B cell (primary cell): ENCODE results near the gene PEAK1. TPM values are rescaled to one million over a fixed set of nuclear protein-coding genes. Genes with fewer than 3 reads are reported as not detected.

Source experiments
- ATAC-seq: fragments of 200-7000 bp; cut with Tn5 transposase; one replicate; pipeline ENCODE4 v1.10.0; 2021; ENCODE audit warnings: low read depth, mild to moderate bottlenecking, moderate number of reproducible peaks, moderate library complexity
- CTCF ChIA-PET: fragments of 350-600 bp; sonication (Branson Sonifier 250); formaldehyde crosslinking; loops from one replicate; lab custom pipeline; 2021; ENCODE audit warnings: antibody characterized with exemption, inconsistent platforms; lab: Charles Lee
- POLR2A ChIA-PET: fragments of 350-600 bp; sonication (Branson Sonifier 250); formaldehyde crosslinking; loops from one replicate; lab custom pipeline; 2021; ENCODE audit warnings: antibody characterized with exemption; lab: Charles Lee
- DNase-seq: peaks from one replicate; pipeline ENCODE4 v3.0.0; 2013
- H2AFZ ChIP-seq: 2 replicates; pipeline ENCODE4 v1.6.1; 2012; ENCODE audit warnings: mild to moderate bottlenecking, low read depth, low read length; ENCODE audit not compliant: insufficient read depth, poor library complexity, severe bottlenecking
- H3K27ac ChIP-seq, 2 donors: 1 replicate in 1 of 2; 2 replicates in 1 of 2; pipeline ENCODE4 v1.5.1; 2012 to 2013; ENCODE audit warnings: low read length in 2 of 2, mild to moderate bottlenecking in 2 of 2, moderate library complexity in 1 of 2
- H3K27me3 ChIP-seq, 4 experiments: fragments of 200-600 bp in 1 of 4; sonication (generic) in 1 of 4; replicated peaks in 1 of 4; 1 replicate in 2 of 4; 2 replicates in 2 of 4; pipeline versions ENCODE4 v1.6.1 to v1.7.0; 2013 to 2016; ENCODE audit warnings: low read length in 3 of 4, mild to moderate bottlenecking in 2 of 4, mixed read lengths in 1 of 4, moderate library complexity in 1 of 4; ENCODE audit not compliant: insufficient read depth in 4 of 4, control insufficient read depth in 3 of 4; ENCODE audit errors: control extremely low read depth in 1 of 4
- H3K36me3 ChIP-seq, 2 experiments: replicated peaks in 1 of 2; 1 replicate in 1 of 2; 2 replicates in 1 of 2; pipeline versions ENCODE4 v1.6.1 to v1.7.1; 2013; ENCODE audit warnings: low read length in 1 of 2; ENCODE audit not compliant: insufficient read depth in 2 of 2, control insufficient read depth in 1 of 2; ENCODE audit errors: control extremely low read depth in 1 of 2, extremely low read depth in 1 of 2
- H3K4me1 ChIP-seq, 2 donors: fragments of 200-600 bp in 1 of 2; sonication (generic) in 1 of 2; 1 replicate in 1 of 2; 2 replicates in 1 of 2; pipeline versions ENCODE4 v1.5.1 to v1.6.1; 2013 to 2017; ENCODE audit warnings: low read length in 2 of 2; ENCODE audit not compliant: control insufficient read depth in 2 of 2, insufficient read depth in 2 of 2
- H3K4me2 ChIP-seq: replicated peaks from 2 replicates; pipeline ENCODE3; 2012; ENCODE audit warnings: mild to moderate bottlenecking, low read depth, low read length; ENCODE audit not compliant: poor library complexity, severe bottlenecking
- H3K4me3 ChIP-seq, 5 experiments: fragments of 200-600 bp in 1 of 5; sonication (generic) in 1 of 5; 1 replicate in 3 of 5; 2 replicates in 2 of 5; pipeline versions ENCODE4 v1.5.1 to v1.7.0; 2011 to 2016; ENCODE audit warnings: low read length in 4 of 5, mild to moderate bottlenecking in 4 of 5, low read depth in 2 of 5, control low read depth in 1 of 5, moderate library complexity in 1 of 5; ENCODE audit not compliant: insufficient read depth in 1 of 5; ENCODE audit errors: control extremely low read depth in 1 of 5, extremely low read depth in 1 of 5
- H3K79me2 ChIP-seq: fragments of 200-600 bp; sonication (generic); one replicate; pipeline ENCODE4 v1.6.0; 2016; ENCODE audit warnings: low read length; ENCODE audit not compliant: control insufficient read depth, insufficient read depth
- H3K9ac ChIP-seq: fragments of 200-600 bp; sonication (generic); 2 replicates; pipeline ENCODE4 v1.6.1; 2017; ENCODE audit warnings: mild to moderate bottlenecking, low read length, moderate library complexity
- H3K9me3 ChIP-seq, 3 donors: one replicate each; pipeline versions ENCODE4 v1.6.1 to v1.7.1; 2013; ENCODE audit warnings: low read length in 2 of 3; ENCODE audit not compliant: control insufficient read depth in 2 of 3, insufficient read depth in 1 of 3; ENCODE audit errors: control extremely low read depth in 1 of 3
- H4K20me1 ChIP-seq: 2 replicates; pipeline ENCODE4 v1.6.0; 2012; ENCODE audit warnings: mild to moderate bottlenecking, low read length; ENCODE audit not compliant: insufficient read depth, control insufficient read depth, poor library complexity, severe bottlenecking
- H3K27ac Mint-ChIP-seq: one replicate; pipeline ENCODE4 v1.8.0; 2021; ENCODE audit warnings: mixed read lengths
- H3K27me3 Mint-ChIP-seq: one replicate; pipeline ENCODE4 v1.8.0; 2021; ENCODE audit warnings: mixed read lengths
- H3K4me1 Mint-ChIP-seq: one replicate; pipeline ENCODE4 v1.8.0; 2021; ENCODE audit warnings: mixed read lengths
- H3K4me3 Mint-ChIP-seq: one replicate; pipeline ENCODE4 v1.8.0; 2021; ENCODE audit warnings: mixed read lengths
- H3K9me3 Mint-ChIP-seq: one replicate; pipeline ENCODE4 v1.8.0; 2022; ENCODE audit warnings: mixed read lengths; ENCODE audit not compliant: insufficient read depth
- CTCF ChIP-seq: fragments of 200-600 bp; IDR thresholded peaks from one replicate; pipeline ENCODE4 v1.8.0; 2022; ENCODE audit warnings: antibody characterized with exemption, mild to moderate bottlenecking
- EZH2 ChIP-seq: IDR thresholded peaks from 2 replicates; pipeline ENCODE4 v1.6.1; 2012; ENCODE audit warnings: borderline replicate concordance, low read depth, mild to moderate bottlenecking, moderate library complexity, low read length; ENCODE audit not compliant: insufficient read depth, poor library complexity, severe bottlenecking
- WGBS: methylation state at CpG from one replicate; pipeline ENCODE4 v1.1.5; 2013; ENCODE audit warnings: missing lambda C conversion rate; ENCODE audit not compliant: insufficient coverage; 5-methylcytosine and 5-hydroxymethylcytosine counted together
- intact Hi-C: fragments of 100-400 bp; cut with micrococcal nuclease; formaldehyde crosslinking; loops from one replicate; pipeline ENCODE4 v1.10.0; 2022
- polyA plus RNA-seq: library from polyadenylated mRNA; depleted of rRNA; stranded (reverse); fragments of >200 nt; gene quantifications from 2 replicates; pipeline ENCODE4 v1.2.3, GENCODE V29; 2012
- total RNA-seq, 2 donors: library from RNA; stranded (reverse); fragments of 120-200 nt in 1 of 2; gene quantifications; 1 replicate in 1 of 2; 2 replicates in 1 of 2; pipeline versions ENCODE4 v1.2.3 to v1.2.4, GENCODE V29; 2013 to 2022

PEAK1 gene
- total and polyA plus RNA-seq, 2 donors (not counting 1 experiment from before 2014, with no cell fraction given), result 13.4 to 38.0 TPM

- intact Hi-C loops, result no loop called here
- POLR2A ChIA-PET, result no interaction called here
These were observed 16.9 kb upstream of the PEAK1 start for GRCh38 chr15:77436822-77437221.

GRCh38 chr15:77430652-77431051, 10.7 kb upstream of the PEAK1 start:
- no peak overlapping the region for H3K27ac ChIP-seq
- H3K36me3 ChIP-seq, result no peaks in the 10 kb centered on the region
- no peak overlapping the region for H3K4me2 ChIP-seq
- H4K20me1 ChIP-seq, result peaks cover 16% of the 10 kb centered on the region
- Mint-ChIP-seq H3K4me1 (peaks cover 38% of the 10 kb centered on the region), H3K27ac (no peak overlapping the region), H3K27me3 (no peaks in the 10 kb centered on the region), H3K9me3 (no peaks in the 10 kb centered on the region), H3K4me3 (no peak overlapping the region)
- no peak overlapping the region for H2AFZ ChIP-seq
- TF ChIP-seq EZH2 (no peak), CTCF (no peak)
- DNase-seq (no peak), ATAC-seq (no peak)
- ChIA-PET POLR2A (no interaction called here), CTCF (interaction anchor here (0.7 to 1.3 kb wide), 2 partner anchors 9 to 67 kb away, joined by 3 to 6 read pairs; no protein-coding TSS in a partner anchor)
- no peaks in the 10 kb centered on the region for H3K27me3 ChIP-seq
- intact Hi-C loops, result no loop called here
- H3K9me3 ChIP-seq, result no peaks in the 10 kb centered on the region
- no peak overlapping the region for H3K4me3 ChIP-seq
- H3K79me2 ChIP-seq, result peaks cover 62% of the 10 kb centered on the region
- no CpG with 5 or more reads among the region's 2 CpGs for WGBS
- H3K4me1 ChIP-seq, result peaks cover 17 to 26% of the 10 kb centered on the region in 2 donors
- no peak overlapping the region for H3K9ac ChIP-seq

More at GRCh38 chr15:77436822-77437221, 16.9 kb upstream of the PEAK1 start:
- no peak overlapping the region for H3K4me3 Mint-ChIP-seq
- 78% methylated on average over 2 of the region's 2 CpGs for WGBS
- Histone ChIP-seq H3K9me3 (no peaks in the 10 kb centered on the region), H3K4me3 (no peak overlapping the region), H3K36me3 (peaks cover 0 to 2% of the 10 kb centered on the region in 2 experiments), H3K27me3 (no peaks in the 10 kb centered on the region), H4K20me1 (peaks cover 31% of the 10 kb centered on the region), H3K4me2 (peak overlapping the region; percentile 1), H3K79me2 (peaks cover 71% of the 10 kb centered on the region), H3K27ac (no peak overlapping the region), H3K4me1 (peaks cover 8 to 12% of the 10 kb centered on the region in 2 donors), H2AFZ (no peak overlapping the region), H3K9ac (no peak overlapping the region)
- H3K27me3 Mint-ChIP-seq, result no peaks in the 10 kb centered on the region
- H3K27ac Mint-ChIP-seq, result no peak overlapping the region
- H3K4me1 Mint-ChIP-seq, result peaks cover 25% of the 10 kb centered on the region
- DNase-seq (peak; percentile 25), ATAC-seq (no peak)
- TF ChIP-seq EZH2, result no peak
- no peaks in the 10 kb centered on the region for H3K9me3 Mint-ChIP-seq
- CTCF ChIA-PET, result interaction anchor here (1.5 to 2.5 kb wide), 2 partner anchors 10 to 18 kb away, joined by 3 to 10 read pairs; no protein-coding TSS in a partner anchor
